Melanocyte of skin (primary cell): Measurements from ENCODE around the gene IFT81. TPM values are rescaled to one million over a fixed set of nuclear protein-coding genes. Genes with fewer than 3 reads are reported as not detected.

Source experiments
- total RNA-seq, 2 donors: library from RNA; depleted of rRNA; stranded (reverse); fragments of >200 nt; gene quantifications; 2 replicates each; pipeline ENCODE4 v1.2.3, GENCODE V29; 2012

Gene IFT81, protein sequence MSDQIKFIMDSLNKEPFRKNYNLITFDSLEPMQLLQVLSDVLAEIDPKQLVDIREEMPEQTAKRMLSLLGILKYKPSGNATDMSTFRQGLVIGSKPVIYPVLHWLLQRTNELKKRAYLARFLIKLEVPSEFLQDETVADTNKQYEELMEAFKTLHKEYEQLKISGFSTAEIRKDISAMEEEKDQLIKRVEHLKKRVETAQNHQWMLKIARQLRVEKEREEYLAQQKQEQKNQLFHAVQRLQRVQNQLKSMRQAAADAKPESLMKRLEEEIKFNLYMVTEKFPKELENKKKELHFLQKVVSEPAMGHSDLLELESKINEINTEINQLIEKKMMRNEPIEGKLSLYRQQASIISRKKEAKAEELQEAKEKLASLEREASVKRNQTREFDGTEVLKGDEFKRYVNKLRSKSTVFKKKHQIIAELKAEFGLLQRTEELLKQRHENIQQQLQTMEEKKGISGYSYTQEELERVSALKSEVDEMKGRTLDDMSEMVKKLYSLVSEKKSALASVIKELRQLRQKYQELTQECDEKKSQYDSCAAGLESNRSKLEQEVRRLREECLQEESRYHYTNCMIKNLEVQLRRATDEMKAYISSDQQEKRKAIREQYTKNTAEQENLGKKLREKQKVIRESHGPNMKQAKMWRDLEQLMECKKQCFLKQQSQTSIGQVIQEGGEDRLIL
- 10 to 100 TPM; 16.7 to 30.3 TPM for total RNA-seq

DNA sequence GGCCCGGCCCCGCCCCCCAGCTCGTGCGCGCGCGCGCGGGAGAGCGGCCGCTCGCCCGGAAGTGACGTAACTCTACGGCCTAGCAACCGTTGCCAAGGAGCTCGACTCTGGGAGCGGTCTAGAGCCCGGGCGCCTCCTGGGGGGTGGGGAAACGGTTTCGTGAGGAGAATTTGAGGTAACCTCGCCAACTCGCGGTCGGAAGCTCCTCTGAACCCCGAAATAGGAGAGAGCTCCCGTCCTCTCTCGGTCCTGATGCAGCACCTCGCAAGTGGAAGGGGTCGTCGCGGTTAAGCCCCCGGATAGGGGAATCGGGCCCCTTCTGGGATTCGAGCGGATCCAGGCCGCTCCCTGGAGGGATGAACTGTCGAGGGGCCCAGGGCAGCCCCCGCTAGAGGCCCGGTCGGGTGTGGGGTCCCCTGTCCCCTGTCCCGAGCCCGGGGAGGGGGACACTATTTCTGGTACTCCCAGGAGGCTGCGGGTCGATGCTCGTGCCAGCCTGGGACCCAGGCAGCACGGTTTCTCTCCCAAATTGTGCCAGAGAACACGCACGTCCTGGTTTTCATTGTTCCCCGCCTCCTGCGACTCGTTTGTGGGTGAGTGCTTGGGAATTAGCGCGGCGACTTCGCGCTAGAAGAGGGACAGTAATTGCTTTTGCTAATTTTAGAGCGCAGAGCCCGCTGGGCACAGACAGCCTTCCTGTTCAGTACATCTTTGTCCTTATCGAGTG is at the start of gene IFT81:
IFT81 (plus strand) TSS at position 89 of the 727 bp plus-strand sequence. CDS start 3,024 bp downstream, outside the sequence.

Other genes with a start within 250 kb of the IFT81 start
- gene GLTP, start 243.8 kb upstream of the IFT81 start, total RNA-seq = 10 to 100 TPM; 19.0 to 19.6 TPM
- gene TCHP, start 224.1 kb upstream of the IFT81 start, total RNA-seq = 10 to 100 TPM in 1 of 2 donors, 1 to 10 TPM in 1; 9.3 to 11.0 TPM
- gene GIT2, start 128.0 kb upstream of the IFT81 start, total RNA-seq = 10 to 100 TPM; 33.4 to 39.0 TPM
- 10 to 100 TPM; 24.3 to 34.8 TPM for gene ANKRD13A, start 124.9 kb upstream of the IFT81 start, total RNA-seq
- 10 to 100 TPM in 1 of 2 donors, 1 to 10 TPM in 1; 8.7 to 14.8 TPM for gene C12orf76, start 75.8 kb upstream of the IFT81 start, total RNA-seq
- 100 to 1,000 TPM; 110 to 189 TPM for gene ATP2A2, start 156.9 kb downstream of the IFT81 start, total RNA-seq